SU-DHL-6 (cell line): ENCODE results near the gene RECQL5.

ENCODE experiments used
- CTCF ChIP-seq: fragments of 200-600 bp; sonication (generic); IDR thresholded peaks from one replicate; pipeline ENCODE4 v1.5.1; 2017; ENCODE audit warnings: antibody characterized with exemption, mild to moderate bottlenecking, low read length, moderate library complexity; ENCODE audit not compliant: insufficient read depth, poor library complexity, severe bottlenecking
- EZH2phosphoT487 ChIP-seq: fragments of 200-600 bp; sonication (generic), shearing (Covaris generic); conservative IDR thresholded peaks from 2 replicates; pipeline ENCODE4 v1.6.1; 2018; ENCODE audit warnings: mild to moderate bottlenecking, antibody characterized with exemption, low read length, moderate library complexity, mixed read lengths

- TF ChIP-seq CTCF (no peak), EZH2phosphoT487 (no peak)
Measured at GRCh38 chr17:75614006-75614405, 52.9 kb downstream of the RECQL5 start.
